Stimulated activated CD8-positive, alpha-beta memory T cell treated with anti-CD3 and anti-CD28 coated beads, Interleukin-4, amount 100 ng/mL, for 24 hours (primary cell): ENCODE measurements around the gene SPEM1.

Experiments used
- DNase-seq: peaks from one replicate; pipeline ENCODE4 v3.0.0-alpha.2; 2020; ENCODE audit warnings: low read depth

SPEM1 gene, protein sequence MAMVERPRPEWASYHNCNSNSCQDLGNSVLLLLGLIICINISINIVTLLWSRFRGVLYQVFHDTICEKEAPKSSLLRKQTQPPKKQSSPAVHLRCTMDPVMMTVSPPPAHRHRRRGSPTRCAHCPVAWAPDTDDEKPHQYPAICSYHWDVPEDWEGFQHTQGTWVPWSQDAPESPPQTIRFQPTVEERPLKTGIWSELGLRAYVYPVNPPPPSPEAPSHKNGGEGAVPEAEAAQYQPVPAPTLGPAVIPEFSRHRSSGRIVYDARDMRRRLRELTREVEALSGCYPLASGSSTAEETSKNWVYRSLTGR

GRCh38 chr17:7419819-7420610, at the start of gene SPEM1:
TSS of gene SPEM1 (plus strand) at chr17:7420324. CDS start at chr17:7420385, 61 bp downstream.
- DNase-seq: no peak

DNA sequence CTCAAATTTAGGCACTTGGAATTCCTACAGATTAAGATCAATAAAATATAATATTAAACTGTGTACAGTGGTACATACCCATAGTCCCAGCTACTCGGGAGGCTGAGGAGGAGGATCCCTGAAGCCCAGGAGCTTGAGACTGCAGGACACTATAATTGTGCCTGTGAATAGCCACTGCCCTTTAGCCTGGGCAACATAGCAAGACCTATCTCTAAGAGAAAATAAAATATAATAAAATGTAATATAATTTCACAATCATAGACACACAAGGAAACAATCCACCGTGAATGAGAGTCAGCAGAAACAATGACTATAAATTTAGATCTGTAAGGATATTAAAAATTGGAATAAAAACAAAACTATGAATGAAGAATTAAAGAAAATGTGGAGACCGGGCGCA, 49.3 kb upstream of the SPEM1 start:
- no peak for DNase-seq

GRCh38 chr17:7374353-7374752, 45.8 kb upstream of the SPEM1 start:
- DNase-seq: no peak

- no peak for DNase-seq
These were observed 41.0 kb upstream of the SPEM1 start for GRCh38 chr17:7379134-7379533.

DNA sequence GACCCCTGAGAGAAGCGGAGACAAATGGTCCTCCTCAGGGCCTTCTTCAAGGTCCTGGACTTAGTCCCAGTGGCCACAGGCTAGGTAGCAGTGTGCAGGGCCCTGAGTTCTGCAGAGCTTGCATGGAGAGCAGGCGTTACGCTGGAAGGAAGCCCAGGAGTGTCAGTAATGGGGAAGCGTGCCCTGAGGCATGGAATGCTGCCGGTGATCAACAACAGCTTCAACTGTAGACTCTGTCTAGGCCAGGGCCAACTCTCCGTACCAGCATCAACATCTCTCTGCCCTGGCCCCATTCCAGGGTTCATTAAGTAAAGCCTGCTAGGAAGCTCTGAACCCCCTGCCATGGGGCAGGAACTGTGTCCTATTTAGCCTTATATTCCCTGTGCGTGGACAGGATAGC, 39.8 kb upstream of the SPEM1 start:
- DNase-seq: no peak

- no peak for DNase-seq
These were observed 39.1 kb upstream of the SPEM1 start, which contains the start of gene TNK1 for GRCh38 chr17:7380855-7381683. TSS of gene TNK1 (plus strand) at chr17:7381089. CDS start at chr17:7382927, 1,838 bp downstream.

DNA sequence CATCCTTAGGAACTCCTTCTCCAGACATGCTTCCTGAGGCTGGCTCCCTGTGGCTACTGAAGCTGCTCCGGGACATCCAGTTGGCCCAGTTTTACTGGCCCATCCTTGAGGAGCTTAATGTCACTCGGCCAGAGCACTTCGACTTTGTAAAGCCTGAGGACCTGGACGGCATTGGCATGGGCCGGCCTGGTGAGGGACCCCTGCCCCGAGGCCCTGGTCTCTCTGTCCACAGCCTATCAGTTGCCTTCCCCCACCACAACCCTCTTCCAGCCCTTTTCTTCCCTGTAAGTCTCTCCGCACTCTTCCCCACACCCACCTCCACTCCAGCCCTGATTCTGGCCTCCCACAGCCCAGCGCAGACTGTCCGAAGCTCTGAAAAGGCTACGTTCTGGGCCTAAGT, 37.2 kb upstream of the SPEM1 start:
- no peak for DNase-seq

- no peak for DNase-seq
These were observed 36.8 kb upstream of the SPEM1 start for GRCh38 chr17:7383371-7383741.

DNA sequence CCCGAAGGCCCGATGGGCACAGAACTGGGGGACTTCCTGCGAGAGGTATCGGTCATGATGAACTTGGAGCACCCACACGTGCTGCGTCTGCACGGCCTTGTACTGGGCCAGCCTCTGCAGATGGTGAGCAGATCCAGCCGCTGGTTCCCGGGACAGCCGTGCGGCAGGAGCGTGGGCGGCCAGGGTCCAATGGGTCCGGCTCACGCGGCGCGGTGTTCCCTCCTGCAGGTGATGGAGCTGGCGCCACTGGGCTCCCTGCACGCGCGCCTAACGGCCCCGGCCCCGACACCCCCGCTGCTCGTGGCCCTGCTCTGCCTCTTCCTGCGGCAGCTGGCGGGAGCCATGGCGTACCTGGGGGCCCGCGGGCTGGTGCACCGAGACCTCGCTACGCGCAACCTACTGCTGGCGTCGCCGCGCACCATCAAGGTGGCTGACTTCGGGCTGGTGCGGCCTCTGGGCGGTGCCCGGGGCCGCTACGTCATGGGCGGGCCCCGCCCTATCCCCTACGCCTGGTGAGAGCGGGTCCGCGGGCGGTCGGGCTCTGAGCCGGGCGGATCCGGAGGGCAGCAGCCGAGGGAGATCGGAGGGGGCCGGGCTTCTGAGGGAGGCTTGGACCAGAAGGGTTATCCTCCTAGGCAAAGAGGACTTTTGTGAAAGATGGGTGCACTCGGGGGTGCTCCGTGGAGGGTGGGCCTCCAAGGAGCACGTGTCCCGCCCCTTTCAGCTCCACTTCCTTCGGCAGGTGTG, 36.2 kb upstream of the SPEM1 start:
- DNase-seq: peak; percentile 61

- DNase-seq: no peak
These were observed 35.5 kb upstream of the SPEM1 start for GRCh38 chr17:7384489-7385081.

DNA sequence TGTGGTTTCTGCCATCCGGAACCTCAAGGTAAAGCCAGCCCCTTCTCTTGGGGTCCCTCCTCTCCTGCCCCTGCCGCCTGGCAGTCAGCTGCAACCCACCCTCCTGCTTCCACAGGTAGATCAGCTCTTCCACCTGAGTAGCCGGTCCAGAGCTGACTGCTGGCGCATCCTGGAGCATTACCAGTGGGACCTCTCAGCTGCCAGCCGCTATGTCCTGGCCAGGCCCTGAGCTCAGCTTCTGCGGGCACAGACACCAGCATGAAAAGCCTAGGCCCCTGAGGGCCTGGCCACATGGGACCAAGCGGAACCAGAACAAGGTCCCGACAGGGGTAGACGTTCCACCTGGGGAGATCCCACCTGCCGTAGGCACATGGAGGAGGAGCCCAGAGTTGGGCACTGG, 31.3 kb upstream of the SPEM1 start:
- no peak for DNase-seq

DNA sequence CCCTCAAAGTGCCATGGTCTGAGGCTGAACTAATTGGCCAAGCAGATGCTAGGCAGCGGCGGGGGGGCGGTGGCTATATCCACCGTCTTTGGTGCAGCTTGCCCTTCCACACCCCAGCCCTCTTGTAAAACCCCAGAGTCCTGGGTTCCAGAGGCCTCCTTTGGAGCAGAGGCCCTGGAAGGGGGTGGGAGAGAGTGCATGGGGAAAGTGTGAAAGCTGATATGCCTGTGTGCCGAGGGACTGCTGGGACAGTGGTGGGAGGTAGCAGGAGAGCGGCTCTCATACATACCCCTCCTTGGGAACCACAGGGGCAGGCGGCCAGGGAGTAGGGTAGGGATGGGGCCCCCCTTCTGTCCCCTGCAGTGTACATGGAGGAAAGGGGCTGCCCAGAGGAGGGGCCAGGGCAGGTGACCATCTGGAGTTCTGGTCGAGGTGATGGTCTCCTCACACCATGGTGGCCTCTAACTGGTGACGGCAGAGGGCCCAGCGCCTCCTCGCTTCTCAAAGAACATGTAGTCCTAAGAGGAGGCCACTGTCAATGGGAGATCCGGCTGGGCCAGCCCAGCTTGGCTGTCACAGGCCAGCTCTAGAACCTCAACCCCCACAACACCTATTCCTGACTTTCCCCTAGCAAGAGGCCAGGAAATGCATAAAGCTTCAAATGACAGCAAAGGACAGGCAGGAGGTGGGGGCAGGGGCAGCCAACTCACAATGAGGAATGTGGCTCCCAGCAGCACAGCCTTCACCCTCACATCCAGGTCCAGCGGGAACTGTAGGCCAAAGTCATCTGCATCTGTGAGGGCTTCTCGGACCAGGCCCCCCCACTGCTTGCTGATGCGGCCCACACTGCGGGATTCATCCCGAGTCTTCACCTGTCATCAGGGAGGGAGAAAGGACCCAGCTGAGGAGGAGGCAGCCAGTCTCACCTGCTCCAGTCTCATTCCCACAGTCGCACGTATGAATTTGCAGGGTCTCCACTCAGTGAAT, 29.9 kb upstream of the SPEM1 start:
- no peak for DNase-seq

GRCh38 chr17:7391307-7391706, 28.8 kb upstream of the SPEM1 start:
- no peak for DNase-seq

GRCh38 chr17:7392696-7393612, 27.2 kb upstream of the SPEM1 start:
- DNase-seq: no peak

- peak; percentile 42 for DNase-seq
These were observed 26.3 kb upstream of the SPEM1 start for GRCh38 chr17:7393613-7394451.

DNA sequence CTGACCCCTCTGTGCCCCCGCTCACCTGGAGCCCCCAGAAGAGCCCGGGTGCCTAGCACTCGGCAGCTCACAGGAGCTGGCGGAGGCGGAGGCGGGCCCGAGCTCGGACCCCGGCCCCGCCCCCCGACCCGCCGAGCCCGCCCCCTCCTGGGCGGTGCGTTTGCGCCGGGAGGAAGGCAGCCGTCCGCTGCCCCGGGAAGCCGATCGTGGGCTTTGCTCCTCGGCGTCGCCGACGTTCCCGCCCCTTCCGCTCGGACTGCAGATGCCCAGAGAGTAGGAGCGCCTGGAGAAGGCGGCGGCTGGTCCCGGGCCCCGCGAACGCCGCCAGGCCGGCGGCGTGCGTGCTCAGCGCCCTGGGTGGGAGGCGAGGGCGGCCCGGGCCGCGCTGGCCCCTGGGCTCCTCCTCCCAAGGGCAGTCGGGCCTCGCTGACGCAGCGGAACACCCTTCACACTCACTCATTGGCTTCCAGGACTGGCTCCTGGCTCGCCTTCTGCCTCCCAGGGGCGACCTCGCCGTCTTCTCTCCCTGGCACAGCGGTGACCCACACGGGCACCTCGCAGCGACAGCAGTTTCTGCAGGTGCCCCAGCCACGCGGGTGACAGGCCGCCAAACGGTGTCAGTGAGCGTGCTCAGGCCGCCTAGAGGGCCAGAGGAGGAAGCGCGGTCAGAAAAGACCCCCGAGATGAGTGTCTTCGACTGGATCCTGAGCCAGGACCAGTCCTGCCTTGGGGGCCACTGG, 25.5 kb upstream of the SPEM1 start, which contains the start of gene PLSCR3:
Gene PLSCR3 (minus strand): TSS at position 74 of the 740 bp plus-strand sequence. CDS start 415 bp downstream, outside the sequence.
- peak; percentile 77 for DNase-seq

GRCh38 chr17:7396147-7396546, 24.0 kb upstream of the SPEM1 start:
- no peak for DNase-seq
